Measurements from ENCODE around the gene SH3BGRL. TPM values are rescaled to one million over a fixed set of nuclear protein-coding genes. Genes with fewer than 3 reads are reported as not detected.

The SH3BGRL gene
- total and polyA plus RNA-seq, 10 of the 15 experiments (the other 5 are each of a cell fraction or from before 2014, with no cell fraction given) = 75.6 to 178 (median 122) TPM

- intact Hi-C loops (cut with micrococcal nuclease; ENCODE audit: unreplicated experiment) = no loop called here
- ATAC-seq (no peak), FAIRE-seq (no peak), DNase-seq (ENCODE audit: low read depth, low spot score) (no peak)
- H2AFZ ChIP-seq (ENCODE audit: control insufficient read depth, low read depth, low read length) = no peak overlapping the region
- H3K27ac ChIP-seq (ENCODE audit: control insufficient read depth, insufficient read depth) = no peak overlapping the region
- in situ Hi-C loops (cut with MboI) = no loop called here
- ChIA-PET RAD21 (ENCODE audit: unreplicated experiment) (no interaction called here), CTCF (no interaction called here), POLR2A (no interaction called here), SMC1A (ENCODE audit: uncharacterized antibody, unreplicated experiment) (no interaction called here)
- no peak overlapping the region for H3K9ac ChIP-seq (ENCODE audit: control insufficient read depth, insufficient read depth, low read length)
- H3K36me3 ChIP-seq (ENCODE audit: control insufficient read depth in 2 of 2, insufficient read depth in 2 of 2, low read length in 1 of 2) = peaks cover 0 to 2% of the 10 kb centered on the region in 2 experiments; a peak in 2 of 4 replicates
- no peaks in the 10 kb centered on the region for H3K27me3 ChIP-seq (replicated peaks in 1 of 2; ENCODE audit: control insufficient read depth in 2 of 2, insufficient read depth in 2 of 2, low read length in 1 of 2)
- H3K79me2 ChIP-seq (ENCODE audit: control insufficient read depth, insufficient read depth, low read length) = peaks cover 3% of the 10 kb centered on the region
- no peaks in the 10 kb centered on the region for H3K9me3 ChIP-seq (replicated peaks; ENCODE audit: control insufficient read depth, insufficient read depth, low read length)
- 35% methylated on average over 2 of the region's 2 CpGs for WGBS (ENCODE audit: insufficient coverage, insufficient replicate concordance, low lambda C conversion rate, missing lambda C conversion rate)
- no peak overlapping the region for H3K4me3 ChIP-seq
- no TSS peak for BruUV-seq (replicated peaks)
- H3K4me1 ChIP-seq (ENCODE audit: control insufficient read depth, insufficient read depth, low read length) = no peaks in the 10 kb centered on the region
- no peaks in the 10 kb centered on the region for H4K20me1 ChIP-seq (ENCODE audit: control insufficient read depth, insufficient read depth)
- H3K4me2 ChIP-seq (ENCODE audit: control insufficient read depth, insufficient read depth) = no peak overlapping the region
- no peak for TF ChIP-seq RBBP5 (conservative IDR thresholded peaks at IDR 0.05)
- TF ChIP-seq EP300 (IDR thresholded peaks at IDR 0.05; ENCODE audit: borderline replicate concordance in 1 of 2, control insufficient read depth in 1 of 2, low read depth in 2 of 2, low read length in 2 of 2) = no peak
- TF ChIP-seq ZNF592 (IDR thresholded peaks at IDR 0.05) = no peak
- no peak for TF ChIP-seq ETV6 (conservative IDR thresholded peaks at IDR 0.05 in 1 of 2, IDR thresholded peaks at IDR 0.05 in 1 of 2; ENCODE audit: borderline replicate concordance in 1 of 2, low read depth in 1 of 2)
- no peak for TF ChIP-seq BHLHE40 (IDR thresholded peaks at IDR 0.05; ENCODE audit: borderline replicate concordance in 1 of 2, low read depth in 2 of 2, low read length in 1 of 2)
- TF ChIP-seq EZH2 (IDR thresholded peaks at IDR 0.05; ENCODE audit: borderline replicate concordance, control insufficient read depth, low read depth, low read length) = no peak
- no peak for TF ChIP-seq E2F8 (IDR thresholded peaks at IDR 0.05; ENCODE audit: low read depth, partially characterized antibody)
- TF ChIP-seq RELB (IDR thresholded peaks at IDR 0.05; ENCODE audit: low read depth) = no peak
- TF ChIP-seq CBX3 (IDR thresholded peaks at IDR 0.05; ENCODE audit: borderline replicate concordance, low read depth) = no peak
- no peak for TF ChIP-seq TCF12 (IDR thresholded peaks at IDR 0.05; ENCODE audit: low read depth, low read length)
- TF ChIP-seq NR2F1 (conservative IDR thresholded peaks at IDR 0.05) = no peak
- no peak for TF ChIP-seq RCOR1 (conservative IDR thresholded peaks at IDR 0.05; ENCODE audit: low read depth, low read length)
- TF ChIP-seq RB1 (IDR thresholded peaks at IDR 0.05; ENCODE audit: borderline replicate concordance) = no peak
- no peak for TF ChIP-seq IRF5 (IDR thresholded peaks at IDR 0.05; ENCODE audit: borderline replicate concordance)
Observed at GRCh38 chrX:81229901-81230300, 28.0 kb downstream of the SH3BGRL start.
